ENCODE results near the gene UNC5A. TPM values are rescaled to one million over a fixed set of nuclear protein-coding genes. Genes with fewer than 3 reads are reported as not detected.

UNC5A gene
- polyA plus RNA-seq, 1 of the 3 experiments (the other 2 are of a cell fraction), result 0.46 TPM

DNA sequence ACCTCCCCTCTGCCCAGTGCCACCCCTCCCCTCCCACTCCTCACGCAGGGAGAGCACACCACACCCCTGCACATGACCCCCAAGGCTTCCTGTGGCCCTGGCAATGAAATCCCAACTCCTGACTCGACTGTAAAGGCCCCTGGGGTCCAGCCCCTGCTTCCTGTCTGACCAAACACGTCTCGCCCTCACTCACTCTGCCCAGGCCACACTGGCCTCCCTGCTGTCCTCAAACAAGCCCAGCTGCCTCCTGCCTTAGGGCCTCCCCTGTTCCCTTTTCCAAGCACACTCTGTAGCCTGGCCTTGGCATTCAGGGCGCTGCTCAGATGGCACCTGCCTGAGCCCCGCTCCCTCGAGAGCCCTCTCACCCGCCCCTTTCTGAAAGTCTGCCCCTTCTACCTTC, 46.4 kb downstream of the UNC5A start:
- ChIA-PET POLR2A (no interaction called here), CTCF (interaction anchor here (1.2 kb wide), 1 partner anchor 196 kb away, joined by 3 read pairs; no protein-coding TSS in a partner anchor)
- H3K9ac ChIP-seq, result no peak overlapping the region
- no peaks in the 10 kb centered on the region for H4K20me1 ChIP-seq (ENCODE audit: insufficient read depth)
- no peaks in the 10 kb centered on the region for H3F3A ChIP-seq (replicated peaks; ENCODE audit: insufficient read depth)
- no peaks in the 10 kb centered on the region for H3K9me2 ChIP-seq
- H3K4me2 ChIP-seq, result no peak overlapping the region
- TF ChIP-seq, protein P1, sequence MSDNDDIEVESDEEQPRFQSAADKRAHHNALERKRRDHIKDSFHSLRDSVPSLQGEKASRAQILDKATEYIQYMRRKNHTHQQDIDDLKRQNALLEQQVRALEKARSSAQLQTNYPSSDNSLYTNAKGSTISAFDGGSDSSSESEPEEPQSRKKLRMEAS (IDR thresholded peaks at IDR 0.05; ENCODE audit: low read depth), result no peak
- TF ChIP-seq FOXJ3 (CRISPR knock-in tag; IDR thresholded peaks at IDR 0.05), result no peak
- TF ChIP-seq TCF12 (IDR thresholded peaks at IDR 0.05), result no peak
- no peak for TF ChIP-seq GATA2 (CRISPR knock-in tag; IDR thresholded peaks at IDR 0.05)
- TF ChIP-seq RAD21 (IDR thresholded peaks at IDR 0.05; ENCODE audit: low read length), result no peak
- TF ChIP-seq ELF1 (IDR thresholded peaks at IDR 0.05), result no peak
- TF ChIP-seq, protein P2, sequence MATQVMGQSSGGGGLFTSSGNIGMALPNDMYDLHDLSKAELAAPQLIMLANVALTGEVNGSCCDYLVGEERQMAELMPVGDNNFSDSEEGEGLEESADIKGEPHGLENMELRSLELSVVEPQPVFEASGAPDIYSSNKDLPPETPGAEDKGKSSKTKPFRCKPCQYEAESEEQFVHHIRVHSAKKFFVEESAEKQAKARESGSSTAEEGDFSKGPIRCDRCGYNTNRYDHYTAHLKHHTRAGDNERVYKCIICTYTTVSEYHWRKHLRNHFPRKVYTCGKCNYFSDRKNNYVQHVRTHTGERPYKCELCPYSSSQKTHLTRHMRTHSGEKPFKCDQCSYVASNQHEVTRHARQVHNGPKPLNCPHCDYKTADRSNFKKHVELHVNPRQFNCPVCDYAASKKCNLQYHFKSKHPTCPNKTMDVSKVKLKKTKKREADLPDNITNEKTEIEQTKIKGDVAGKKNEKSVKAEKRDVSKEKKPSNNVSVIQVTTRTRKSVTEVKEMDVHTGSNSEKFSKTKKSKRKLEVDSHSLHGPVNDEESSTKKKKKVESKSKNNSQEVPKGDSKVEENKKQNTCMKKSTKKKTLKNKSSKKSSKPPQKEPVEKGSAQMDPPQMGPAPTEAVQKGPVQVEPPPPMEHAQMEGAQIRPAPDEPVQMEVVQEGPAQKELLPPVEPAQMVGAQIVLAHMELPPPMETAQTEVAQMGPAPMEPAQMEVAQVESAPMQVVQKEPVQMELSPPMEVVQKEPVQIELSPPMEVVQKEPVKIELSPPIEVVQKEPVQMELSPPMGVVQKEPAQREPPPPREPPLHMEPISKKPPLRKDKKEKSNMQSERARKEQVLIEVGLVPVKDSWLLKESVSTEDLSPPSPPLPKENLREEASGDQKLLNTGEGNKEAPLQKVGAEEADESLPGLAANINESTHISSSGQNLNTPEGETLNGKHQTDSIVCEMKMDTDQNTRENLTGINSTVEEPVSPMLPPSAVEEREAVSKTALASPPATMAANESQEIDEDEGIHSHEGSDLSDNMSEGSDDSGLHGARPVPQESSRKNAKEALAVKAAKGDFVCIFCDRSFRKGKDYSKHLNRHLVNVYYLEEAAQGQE (IDR thresholded peaks at IDR 0.05; ENCODE audit: low read depth, low read length), result no peak
- no peak for TF ChIP-seq EZH2phosphoT487 (IDR thresholded peaks at IDR 0.05; ENCODE audit: borderline replicate concordance, low read depth)
- H3K36me3 ChIP-seq (replicated peaks in 1 of 2; ENCODE audit: control insufficient read depth in 1 of 2, insufficient read depth in 2 of 2, low read length in 1 of 2), result no peaks in the 10 kb centered on the region
- H3K27me3 ChIP-seq (ENCODE audit: insufficient read depth), result no peaks in the 10 kb centered on the region
- H3K79me2 ChIP-seq (ENCODE audit: insufficient read depth), result no peaks in the 10 kb centered on the region
- peaks cover 0 to 18% of the 10 kb centered on the region in 2 experiments; a peak in 1 of 4 replicates for H3K4me1 ChIP-seq (ENCODE audit: control insufficient read depth in 1 of 2, insufficient read depth in 2 of 2, low read depth in 1 of 2, low read length in 1 of 2)
- no peaks in the 10 kb centered on the region for H3K9me3 ChIP-seq
- 37% methylated on average over 8 of the region's 8 CpGs for WGBS (ENCODE audit: low lambda C conversion rate)
- H3K4me3 ChIP-seq (ENCODE audit: low read depth in 2 of 2, low read length in 1 of 2), result no peak overlapping the region
- H2AFZ ChIP-seq (ENCODE audit: low read depth), result no peak overlapping the region
- no peak for DNase-seq
- no peak overlapping the region for H3K27ac ChIP-seq (ENCODE audit: low read depth in 2 of 2, low read length in 1 of 2)

DNA sequence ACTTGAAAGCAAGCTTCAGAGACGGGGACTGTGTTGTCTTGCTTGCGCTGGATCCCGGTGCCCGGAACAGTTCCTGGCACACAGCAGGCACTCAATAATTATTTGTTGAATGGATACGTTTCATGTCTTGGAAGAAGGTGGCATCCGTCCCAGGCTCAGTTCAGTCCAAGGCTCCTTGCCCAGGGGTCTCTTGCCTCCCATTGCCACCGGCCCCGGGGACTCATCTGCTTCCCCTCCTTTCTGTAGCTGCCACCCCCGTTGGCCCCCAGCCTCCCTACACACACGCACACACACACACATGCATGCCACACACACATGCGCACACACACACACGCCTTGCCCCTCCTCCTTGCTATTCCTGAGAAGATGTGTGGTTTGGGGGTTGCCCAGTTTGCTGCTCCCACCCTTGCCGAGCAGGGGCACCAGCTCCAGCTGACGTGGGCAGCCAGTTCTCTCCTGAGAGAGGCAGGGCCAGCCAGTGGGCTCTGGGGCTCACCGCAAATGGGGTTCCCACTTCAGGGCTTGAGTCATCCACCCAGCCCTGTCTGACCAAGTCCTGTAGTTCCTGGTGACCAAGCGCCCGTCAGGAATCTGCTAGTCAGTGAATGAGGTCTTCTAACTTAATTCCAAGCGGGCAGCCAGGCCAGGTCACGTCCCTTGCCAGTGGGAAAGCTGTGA, 47.0 kb downstream of the UNC5A start:
- Histone ChIP-seq H3K9me3 (no peaks in the 10 kb centered on the region), H3K79me2 (ENCODE audit: insufficient read depth) (no peaks in the 10 kb centered on the region), H2AFZ (ENCODE audit: low read depth) (no peak overlapping the region), H3K36me3 (replicated peaks in 1 of 2; ENCODE audit: control insufficient read depth in 1 of 2, insufficient read depth in 2 of 2, low read length in 1 of 2) (no peaks in the 10 kb centered on the region), H3F3A (replicated peaks; ENCODE audit: insufficient read depth) (no peaks in the 10 kb centered on the region), H3K9me2 (no peaks in the 10 kb centered on the region), H4K20me1 (ENCODE audit: insufficient read depth) (no peaks in the 10 kb centered on the region), H3K27ac (ENCODE audit: low read depth in 2 of 2, low read length in 1 of 2) (no peak overlapping the region), H3K4me3 (ENCODE audit: low read depth in 2 of 2, low read length in 1 of 2) (no peak overlapping the region), H3K4me2 (no peak overlapping the region), H3K9ac (no peak overlapping the region), H3K4me1 (ENCODE audit: control insufficient read depth in 1 of 2, insufficient read depth in 2 of 2, low read depth in 1 of 2, low read length in 1 of 2) (peaks cover 0 to 17% of the 10 kb centered on the region in 2 experiments; a peak in 1 of 4 replicates), H3K27me3 (ENCODE audit: insufficient read depth) (no peaks in the 10 kb centered on the region)
- ChIA-PET POLR2A (interaction anchor here (2.2 kb wide), 1 partner anchor 12 kb away, joined by 7 read pairs; no protein-coding TSS in a partner anchor), CTCF (interaction anchor here (0.8 to 1.6 kb wide), 4 partner anchors 10 to 197 kb away, joined by 3 to 6 read pairs (median 3); no protein-coding TSS in a partner anchor)
- no peak for DNase-seq
- 59% methylated on average over 15 of the region's 19 CpGs for WGBS (ENCODE audit: low lambda C conversion rate)
- TF ChIP-seq FOXJ3 (CRISPR knock-in tag; IDR thresholded peaks at IDR 0.05) (no peak), EP300 (IDR thresholded peaks at IDR 0.05; ENCODE audit: borderline replicate concordance in 1 of 2, low read depth in 1 of 2, low read length in 1 of 2) (no peak), IRF3 (IDR thresholded peaks at IDR 0.05; ENCODE audit: low read depth, low read length) (no peak), RXRA (IDR thresholded peaks at IDR 0.05; ENCODE audit: borderline replicate concordance, low read depth) (no peak), POLR2AphosphoS5 (IDR thresholded peaks at IDR 0.05; ENCODE audit: low read depth, low read length) (no peak), SIN3A (IDR thresholded peaks at IDR 0.05; ENCODE audit: borderline replicate concordance, low read depth, low read length) (no peak), FOSL2 (IDR thresholded peaks at IDR 0.05; ENCODE audit: borderline replicate concordance, low read depth) (no peak)
- TF ChIP-seq, protein P2 (IDR thresholded peaks at IDR 0.05; ENCODE audit: low read depth, low read length), result no peak
- TF ChIP-seq, protein P3, sequence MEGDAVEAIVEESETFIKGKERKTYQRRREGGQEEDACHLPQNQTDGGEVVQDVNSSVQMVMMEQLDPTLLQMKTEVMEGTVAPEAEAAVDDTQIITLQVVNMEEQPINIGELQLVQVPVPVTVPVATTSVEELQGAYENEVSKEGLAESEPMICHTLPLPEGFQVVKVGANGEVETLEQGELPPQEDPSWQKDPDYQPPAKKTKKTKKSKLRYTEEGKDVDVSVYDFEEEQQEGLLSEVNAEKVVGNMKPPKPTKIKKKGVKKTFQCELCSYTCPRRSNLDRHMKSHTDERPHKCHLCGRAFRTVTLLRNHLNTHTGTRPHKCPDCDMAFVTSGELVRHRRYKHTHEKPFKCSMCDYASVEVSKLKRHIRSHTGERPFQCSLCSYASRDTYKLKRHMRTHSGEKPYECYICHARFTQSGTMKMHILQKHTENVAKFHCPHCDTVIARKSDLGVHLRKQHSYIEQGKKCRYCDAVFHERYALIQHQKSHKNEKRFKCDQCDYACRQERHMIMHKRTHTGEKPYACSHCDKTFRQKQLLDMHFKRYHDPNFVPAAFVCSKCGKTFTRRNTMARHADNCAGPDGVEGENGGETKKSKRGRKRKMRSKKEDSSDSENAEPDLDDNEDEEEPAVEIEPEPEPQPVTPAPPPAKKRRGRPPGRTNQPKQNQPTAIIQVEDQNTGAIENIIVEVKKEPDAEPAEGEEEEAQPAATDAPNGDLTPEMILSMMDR (IDR thresholded peaks at IDR 0.05), result no peak
